Neural crest cell (in vitro differentiated cells): ENCODE measurements around the gene ERC1. TPM values are rescaled to one million over a fixed set of nuclear protein-coding genes. Genes with fewer than 3 reads are reported as not detected.

Experiments used
- DNase-seq: peaks from one replicate; pipeline ENCODE4 v3.0.0; 2021; ENCODE audit warnings: low read depth, mixed read lengths, low spot score
- H3K27ac Mint-ChIP-seq: one replicate; pipeline ENCODE4 v1.8.0; 2021; ENCODE audit warnings: mild to moderate bottlenecking, mixed read lengths; ENCODE audit not compliant: unreplicated experiment
- H3K27me3 Mint-ChIP-seq: 2 replicates; pipeline ENCODE4 v1.8.0; 2021; ENCODE audit warnings: low read depth, mild to moderate bottlenecking, mixed read lengths
- H3K36me3 Mint-ChIP-seq: 2 replicates; pipeline ENCODE4 v1.8.0; 2021; ENCODE audit warnings: low read depth, mild to moderate bottlenecking, mixed read lengths
- H3K4me1 Mint-ChIP-seq: 2 replicates; pipeline ENCODE4 v1.8.0; 2021; ENCODE audit warnings: mixed read lengths
- H3K4me3 Mint-ChIP-seq: one replicate; pipeline ENCODE4 v1.8.0; 2021; ENCODE audit warnings: mild to moderate bottlenecking, mixed read lengths
- H3K9me3 Mint-ChIP-seq: 2 replicates; pipeline ENCODE4 v1.8.0; 2021; ENCODE audit warnings: mixed read lengths
- total RNA-seq: library from RNA; stranded (reverse); gene quantifications from 2 replicates; pipeline ENCODE4 v1.2.1, GENCODE V29; 2021
- TF ChIP-seq, protein P1 (sequence below): fragments of 200-600 bp; sonication (generic); conservative IDR thresholded peaks from 2 replicates; pipeline ENCODE4 v1.5.0; 2021; ENCODE audit warnings: antibody characterized with exemption, mild to moderate bottlenecking

ERC1 gene
- total RNA-seq, 1 donor from 2014 or later, result 38.9 TPM

DNA sequence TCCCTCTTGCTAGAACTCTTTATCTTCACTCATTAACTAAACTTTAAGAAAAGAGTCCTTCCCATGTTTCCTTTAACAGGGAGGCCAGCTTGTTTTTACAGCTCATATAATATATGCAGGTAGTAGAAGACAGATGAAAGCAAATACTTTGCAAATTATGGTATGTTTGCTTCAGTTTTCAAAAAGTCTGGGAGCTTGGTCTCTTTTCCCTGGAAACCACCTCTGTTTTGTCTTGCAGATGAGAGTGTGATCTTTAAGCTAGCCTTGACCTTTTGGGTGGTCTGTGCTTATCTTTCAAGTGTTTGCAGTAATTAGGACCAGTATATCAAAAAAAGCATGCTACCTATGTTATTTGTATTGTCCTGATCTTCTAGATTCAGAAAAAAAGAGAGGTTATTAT lies 62.7 kb downstream of the ERC1 start:
- Mint-ChIP-seq H3K36me3 (peaks cover 6% of the 10 kb centered on the region), H3K27me3 (no peaks in the 10 kb centered on the region), H3K27ac (no peak overlapping the region), H3K4me1 (peaks cover 36% of the 10 kb centered on the region), H3K4me3 (no peak overlapping the region), H3K9me3 (peaks cover 2% of the 10 kb centered on the region)
- TF ChIP-seq, protein P1, sequence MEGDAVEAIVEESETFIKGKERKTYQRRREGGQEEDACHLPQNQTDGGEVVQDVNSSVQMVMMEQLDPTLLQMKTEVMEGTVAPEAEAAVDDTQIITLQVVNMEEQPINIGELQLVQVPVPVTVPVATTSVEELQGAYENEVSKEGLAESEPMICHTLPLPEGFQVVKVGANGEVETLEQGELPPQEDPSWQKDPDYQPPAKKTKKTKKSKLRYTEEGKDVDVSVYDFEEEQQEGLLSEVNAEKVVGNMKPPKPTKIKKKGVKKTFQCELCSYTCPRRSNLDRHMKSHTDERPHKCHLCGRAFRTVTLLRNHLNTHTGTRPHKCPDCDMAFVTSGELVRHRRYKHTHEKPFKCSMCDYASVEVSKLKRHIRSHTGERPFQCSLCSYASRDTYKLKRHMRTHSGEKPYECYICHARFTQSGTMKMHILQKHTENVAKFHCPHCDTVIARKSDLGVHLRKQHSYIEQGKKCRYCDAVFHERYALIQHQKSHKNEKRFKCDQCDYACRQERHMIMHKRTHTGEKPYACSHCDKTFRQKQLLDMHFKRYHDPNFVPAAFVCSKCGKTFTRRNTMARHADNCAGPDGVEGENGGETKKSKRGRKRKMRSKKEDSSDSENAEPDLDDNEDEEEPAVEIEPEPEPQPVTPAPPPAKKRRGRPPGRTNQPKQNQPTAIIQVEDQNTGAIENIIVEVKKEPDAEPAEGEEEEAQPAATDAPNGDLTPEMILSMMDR, result no peak
- no peak for DNase-seq

DNA sequence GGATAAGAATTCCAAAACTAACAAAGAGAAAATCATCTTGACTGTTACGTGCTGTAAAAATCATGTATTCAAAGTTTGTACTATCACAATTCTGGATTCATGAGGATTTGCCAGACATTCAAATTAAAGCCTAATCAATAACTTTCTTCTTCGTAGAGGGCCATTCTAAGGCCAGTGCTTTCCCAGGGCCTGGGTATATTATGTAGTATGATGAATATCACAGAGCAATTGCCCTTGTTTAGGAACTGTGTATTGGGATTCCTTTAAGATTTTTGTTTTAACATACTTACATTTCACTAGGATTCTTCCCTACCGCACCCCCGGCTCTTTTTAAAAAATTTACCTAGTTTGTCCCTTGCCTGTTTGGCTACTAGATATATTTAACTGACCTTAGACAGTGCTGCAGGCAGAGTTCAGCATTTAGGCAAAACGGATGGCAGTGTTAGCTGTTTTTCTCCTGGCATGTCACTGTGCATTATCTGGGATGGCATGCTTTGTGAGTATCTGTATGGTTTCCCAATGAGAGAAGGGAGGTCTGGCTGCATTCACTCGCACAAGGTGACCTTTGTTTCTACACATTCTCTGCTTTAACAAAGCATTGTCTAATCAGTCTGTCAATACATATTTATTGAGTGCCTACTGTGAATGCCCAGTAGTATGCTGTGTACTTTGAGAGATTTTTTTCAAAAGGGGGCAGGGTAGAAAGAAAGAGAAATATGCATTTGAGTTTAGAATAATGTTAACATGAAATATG lies 63.3 kb downstream of the ERC1 start:
- DNase-seq, result no peak
- H3K9me3 Mint-ChIP-seq, result peaks cover 7% of the 10 kb centered on the region

DNA sequence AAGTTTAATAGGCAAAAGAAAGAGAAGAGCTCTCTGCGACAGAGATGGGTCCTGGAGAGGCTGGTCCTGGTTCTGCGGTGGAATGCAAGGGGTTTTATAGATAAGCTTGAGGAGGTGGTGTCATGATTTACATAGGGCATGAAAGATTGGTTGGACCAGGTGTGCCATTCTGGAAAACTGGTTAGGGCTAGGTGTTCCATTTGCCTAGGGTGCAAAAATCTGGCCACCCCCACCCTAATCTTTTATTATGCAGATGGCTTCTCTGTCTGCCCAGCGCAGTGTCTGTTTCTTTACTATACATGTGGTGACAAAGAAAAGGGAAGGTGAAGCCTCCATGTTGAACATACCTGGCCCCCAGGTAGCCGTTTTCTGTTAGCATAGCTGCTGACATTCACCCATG lies 65.4 kb downstream of the ERC1 start:
- Mint-ChIP-seq H3K27me3 (no peaks in the 10 kb centered on the region), H3K9me3 (peaks cover 16% of the 10 kb centered on the region), H3K36me3 (peaks cover 21% of the 10 kb centered on the region), H3K27ac (no peak overlapping the region), H3K4me3 (no peak overlapping the region), H3K4me1 (peaks cover 32% of the 10 kb centered on the region)
- no peak for DNase-seq
- TF ChIP-seq, protein P1, result no peak

More for the DNA sequence above, 63.3 kb downstream of the ERC1 start:
- H3K4me1 Mint-ChIP-seq, result peaks cover 36% of the 10 kb centered on the region
- H3K36me3 Mint-ChIP-seq, result peaks cover 10% of the 10 kb centered on the region
- H3K27me3 Mint-ChIP-seq, result no peaks in the 10 kb centered on the region
- no peak overlapping the region for H3K27ac Mint-ChIP-seq
- TF ChIP-seq, protein P1, result no peak
- H3K4me3 Mint-ChIP-seq, result no peak overlapping the region

DNA sequence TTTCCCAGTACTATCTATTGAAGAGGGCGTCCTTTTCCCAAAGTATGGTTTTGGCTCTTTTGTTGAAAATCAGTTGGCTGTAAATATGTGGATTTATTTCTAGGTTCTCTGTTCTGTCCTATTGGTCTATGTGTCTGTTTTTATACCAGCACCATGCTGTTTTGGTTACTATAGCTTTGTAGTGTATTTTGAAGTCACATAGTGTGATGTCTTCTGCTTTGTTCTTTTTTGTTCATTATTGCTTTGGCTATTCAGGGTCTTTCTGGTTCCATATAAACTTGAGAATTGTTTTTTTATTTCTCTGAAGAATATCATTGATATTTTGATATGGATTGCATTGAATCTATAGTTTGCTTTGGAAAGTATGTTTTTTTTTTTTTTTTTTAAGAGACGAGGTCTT lies 67.4 kb downstream of the ERC1 start:
- Mint-ChIP-seq H3K9me3 (peaks cover 23% of the 10 kb centered on the region), H3K4me3 (no peak overlapping the region), H3K4me1 (peaks cover 26% of the 10 kb centered on the region), H3K36me3 (peaks cover 30% of the 10 kb centered on the region), H3K27ac (no peak overlapping the region), H3K27me3 (no peaks in the 10 kb centered on the region)
- no peak for DNase-seq
- TF ChIP-seq, protein P1, result no peak

DNA sequence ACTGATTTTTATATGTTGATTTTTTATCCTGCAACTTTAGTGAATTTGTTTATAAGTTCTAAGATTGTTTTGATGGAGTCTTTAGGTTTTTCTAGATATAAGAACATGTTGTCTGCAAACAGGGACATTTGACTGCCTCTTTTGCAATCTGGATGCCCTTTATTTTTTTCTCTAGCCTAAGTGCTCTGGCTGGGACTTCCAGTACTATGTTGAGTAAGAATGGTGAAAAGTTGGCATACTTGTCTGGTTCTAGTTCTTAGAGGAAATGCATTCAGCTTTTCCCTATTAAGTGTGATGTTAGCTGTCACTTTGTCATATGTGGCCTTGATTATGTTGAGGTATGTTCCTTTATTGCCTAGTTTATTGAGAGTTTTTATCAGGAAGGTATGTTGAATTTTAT lies 68.1 kb downstream of the ERC1 start:
- Mint-ChIP-seq H3K27me3 (no peaks in the 10 kb centered on the region), H3K9me3 (peaks cover 29% of the 10 kb centered on the region), H3K4me1 (peaks cover 19% of the 10 kb centered on the region), H3K27ac (no peak overlapping the region), H3K4me3 (no peak overlapping the region), H3K36me3 (peaks cover 36% of the 10 kb centered on the region)
- DNase-seq, result no peak
- TF ChIP-seq, protein P1, result no peak
